GM18505 (cell line): Measurements from ENCODE around the gene GOLGA8R.
"Not testable (repeated sequence)": the region's sequence is repeated elsewhere in the genome, so short reads cannot be mapped to it uniquely, and the experiment has no call there.

Source experiments
- ATAC-seq: cut with Tn5 transposase; IDR thresholded peaks from one replicate; pipeline ENCODE4 v1.9.1; 2021; ENCODE audit not compliant: unreplicated experiment

The GOLGA8R gene

GRCh38 chr15:30355043-30355442 lies 59.0 kb downstream of the GOLGA8R start:
- not testable (repeated sequence) for ATAC-seq
